B cell (primary cell): ENCODE data around the gene ATOSA. TPM values are rescaled to one million over a fixed set of nuclear protein-coding genes. Genes with fewer than 3 reads are reported as not detected.

ENCODE experiments used
- ATAC-seq: fragments of 200-7000 bp; cut with Tn5 transposase; one replicate; pipeline ENCODE4 v1.10.0; 2021; ENCODE audit warnings: low read depth, mild to moderate bottlenecking, moderate number of reproducible peaks, moderate library complexity
- CTCF ChIA-PET: fragments of 350-600 bp; sonication (Branson Sonifier 250); formaldehyde crosslinking; loops from one replicate; lab custom pipeline; 2021; ENCODE audit warnings: antibody characterized with exemption, inconsistent platforms; lab: Charles Lee
- POLR2A ChIA-PET: fragments of 350-600 bp; sonication (Branson Sonifier 250); formaldehyde crosslinking; loops from one replicate; lab custom pipeline; 2021; ENCODE audit warnings: antibody characterized with exemption; lab: Charles Lee
- DNase-seq: peaks from one replicate; pipeline ENCODE4 v3.0.0; 2013
- H2AFZ ChIP-seq: 2 replicates; pipeline ENCODE4 v1.6.1; 2012; ENCODE audit warnings: mild to moderate bottlenecking, low read depth, low read length; ENCODE audit not compliant: insufficient read depth, poor library complexity, severe bottlenecking
- H3K27ac ChIP-seq, 2 donors: 1 replicate in 1 of 2; 2 replicates in 1 of 2; pipeline ENCODE4 v1.5.1; 2012 to 2013; ENCODE audit warnings: low read length in 2 of 2, mild to moderate bottlenecking in 2 of 2, moderate library complexity in 1 of 2
- H3K27me3 ChIP-seq, 4 experiments: fragments of 200-600 bp in 1 of 4; sonication (generic) in 1 of 4; replicated peaks in 1 of 4; 1 replicate in 2 of 4; 2 replicates in 2 of 4; pipeline versions ENCODE4 v1.6.1 to v1.7.0; 2013 to 2016; ENCODE audit warnings: low read length in 3 of 4, mild to moderate bottlenecking in 2 of 4, mixed read lengths in 1 of 4, moderate library complexity in 1 of 4; ENCODE audit not compliant: insufficient read depth in 4 of 4, control insufficient read depth in 3 of 4; ENCODE audit errors: control extremely low read depth in 1 of 4
- H3K36me3 ChIP-seq, 2 experiments: replicated peaks in 1 of 2; 1 replicate in 1 of 2; 2 replicates in 1 of 2; pipeline versions ENCODE4 v1.6.1 to v1.7.1; 2013; ENCODE audit warnings: low read length in 1 of 2; ENCODE audit not compliant: insufficient read depth in 2 of 2, control insufficient read depth in 1 of 2; ENCODE audit errors: control extremely low read depth in 1 of 2, extremely low read depth in 1 of 2
- H3K4me1 ChIP-seq, 2 donors: fragments of 200-600 bp in 1 of 2; sonication (generic) in 1 of 2; 1 replicate in 1 of 2; 2 replicates in 1 of 2; pipeline versions ENCODE4 v1.5.1 to v1.6.1; 2013 to 2017; ENCODE audit warnings: low read length in 2 of 2; ENCODE audit not compliant: control insufficient read depth in 2 of 2, insufficient read depth in 2 of 2
- H3K4me2 ChIP-seq: replicated peaks from 2 replicates; pipeline ENCODE3; 2012; ENCODE audit warnings: mild to moderate bottlenecking, low read depth, low read length; ENCODE audit not compliant: poor library complexity, severe bottlenecking
- H3K4me3 ChIP-seq, 5 experiments: fragments of 200-600 bp in 1 of 5; sonication (generic) in 1 of 5; 1 replicate in 3 of 5; 2 replicates in 2 of 5; pipeline versions ENCODE4 v1.5.1 to v1.7.0; 2011 to 2016; ENCODE audit warnings: low read length in 4 of 5, mild to moderate bottlenecking in 4 of 5, low read depth in 2 of 5, control low read depth in 1 of 5, moderate library complexity in 1 of 5; ENCODE audit not compliant: insufficient read depth in 1 of 5; ENCODE audit errors: control extremely low read depth in 1 of 5, extremely low read depth in 1 of 5
- H3K79me2 ChIP-seq: fragments of 200-600 bp; sonication (generic); one replicate; pipeline ENCODE4 v1.6.0; 2016; ENCODE audit warnings: low read length; ENCODE audit not compliant: control insufficient read depth, insufficient read depth
- H3K9ac ChIP-seq: fragments of 200-600 bp; sonication (generic); 2 replicates; pipeline ENCODE4 v1.6.1; 2017; ENCODE audit warnings: mild to moderate bottlenecking, low read length, moderate library complexity
- H3K9me3 ChIP-seq, 3 donors: one replicate each; pipeline versions ENCODE4 v1.6.1 to v1.7.1; 2013; ENCODE audit warnings: low read length in 2 of 3; ENCODE audit not compliant: control insufficient read depth in 2 of 3, insufficient read depth in 1 of 3; ENCODE audit errors: control extremely low read depth in 1 of 3
- H4K20me1 ChIP-seq: 2 replicates; pipeline ENCODE4 v1.6.0; 2012; ENCODE audit warnings: mild to moderate bottlenecking, low read length; ENCODE audit not compliant: insufficient read depth, control insufficient read depth, poor library complexity, severe bottlenecking
- H3K27ac Mint-ChIP-seq: one replicate; pipeline ENCODE4 v1.8.0; 2021; ENCODE audit warnings: mixed read lengths
- H3K27me3 Mint-ChIP-seq: one replicate; pipeline ENCODE4 v1.8.0; 2021; ENCODE audit warnings: mixed read lengths
- H3K4me1 Mint-ChIP-seq: one replicate; pipeline ENCODE4 v1.8.0; 2021; ENCODE audit warnings: mixed read lengths
- H3K4me3 Mint-ChIP-seq: one replicate; pipeline ENCODE4 v1.8.0; 2021; ENCODE audit warnings: mixed read lengths
- H3K9me3 Mint-ChIP-seq: one replicate; pipeline ENCODE4 v1.8.0; 2022; ENCODE audit warnings: mixed read lengths; ENCODE audit not compliant: insufficient read depth
- CTCF ChIP-seq: fragments of 200-600 bp; IDR thresholded peaks from one replicate; pipeline ENCODE4 v1.8.0; 2022; ENCODE audit warnings: antibody characterized with exemption, mild to moderate bottlenecking
- EZH2 ChIP-seq: IDR thresholded peaks from 2 replicates; pipeline ENCODE4 v1.6.1; 2012; ENCODE audit warnings: borderline replicate concordance, low read depth, mild to moderate bottlenecking, moderate library complexity, low read length; ENCODE audit not compliant: insufficient read depth, poor library complexity, severe bottlenecking
- WGBS: methylation state at CpG from one replicate; pipeline ENCODE4 v1.1.5; 2013; ENCODE audit warnings: missing lambda C conversion rate; ENCODE audit not compliant: insufficient coverage; 5-methylcytosine and 5-hydroxymethylcytosine counted together
- intact Hi-C: fragments of 100-400 bp; cut with micrococcal nuclease; formaldehyde crosslinking; loops from one replicate; pipeline ENCODE4 v1.10.0; 2022
- polyA plus RNA-seq: library from polyadenylated mRNA; depleted of rRNA; stranded (reverse); fragments of >200 nt; gene quantifications from 2 replicates; pipeline ENCODE4 v1.2.3, GENCODE V29; 2012
- total RNA-seq, 2 donors: library from RNA; stranded (reverse); fragments of 120-200 nt in 1 of 2; gene quantifications; 1 replicate in 1 of 2; 2 replicates in 1 of 2; pipeline versions ENCODE4 v1.2.3 to v1.2.4, GENCODE V29; 2013 to 2022

ATOSA gene
- total and polyA plus RNA-seq, 2 donors (not counting 1 experiment from before 2014, with no cell fraction given) = 73.4 to 198 TPM

DNA sequence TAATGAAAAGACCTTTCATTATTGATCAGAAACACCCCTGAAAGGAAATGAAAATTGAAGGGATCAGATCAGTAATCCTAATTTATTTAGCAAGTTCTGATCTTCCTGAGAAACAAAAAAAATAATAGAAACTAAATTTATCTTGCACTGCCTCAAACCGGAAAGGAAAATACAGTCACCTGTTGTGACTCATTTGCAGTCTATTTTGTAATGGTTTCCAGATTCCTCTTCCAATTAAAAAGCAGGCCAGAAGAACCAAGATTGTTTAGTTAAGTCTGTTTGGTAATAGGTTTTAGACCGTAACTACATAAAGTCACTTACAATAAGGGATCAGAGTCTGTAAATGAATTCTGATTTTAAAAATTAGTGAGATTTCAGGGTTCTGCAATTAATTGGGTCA is 49.7 kb upstream of the ATOSA start:
- Mint-ChIP-seq H3K9me3 (no peaks in the 10 kb centered on the region), H3K27ac (no peak overlapping the region), H3K27me3 (no peaks in the 10 kb centered on the region), H3K4me3 (no peak overlapping the region), H3K4me1 (peaks cover 31% of the 10 kb centered on the region)
- no peaks in the 10 kb centered on the region for H3K36me3 ChIP-seq
- CTCF ChIA-PET = interaction anchor here (0.8 to 7.4 kb wide), 7 partner anchors 46 to 467 kb away, joined by 4 to 94 read pairs (median 6); partner anchors contain the start of gene ATOSA
- intact Hi-C loops = no loop called here
- no peaks in the 10 kb centered on the region for H3K9me3 ChIP-seq
- no peaks in the 10 kb centered on the region for H3K79me2 ChIP-seq
- H3K4me1 ChIP-seq = peaks cover 26 to 30% of the 10 kb centered on the region in 2 donors
- WGBS = no CpG with 5 or more reads among the region's 2 CpGs
- no peak overlapping the region for H3K4me3 ChIP-seq
- H3K27me3 ChIP-seq = no peaks in the 10 kb centered on the region
- no peak overlapping the region for H3K4me2 ChIP-seq
- H3K27ac ChIP-seq = no peak overlapping the region
- TF ChIP-seq CTCF (no peak), EZH2 (no peak)
- POLR2A ChIA-PET = interaction anchor here (1.0 to 2.3 kb wide), 3 partner anchors 45 to 52 kb away, joined by 3 to 37 read pairs (median 5); partner anchors contain the start of gene ATOSA
- H4K20me1 ChIP-seq = no peaks in the 10 kb centered on the region
- ATAC-seq (no peak), DNase-seq (no peak)
- H2AFZ ChIP-seq = no peak overlapping the region
- no peak overlapping the region for H3K9ac ChIP-seq

DNA sequence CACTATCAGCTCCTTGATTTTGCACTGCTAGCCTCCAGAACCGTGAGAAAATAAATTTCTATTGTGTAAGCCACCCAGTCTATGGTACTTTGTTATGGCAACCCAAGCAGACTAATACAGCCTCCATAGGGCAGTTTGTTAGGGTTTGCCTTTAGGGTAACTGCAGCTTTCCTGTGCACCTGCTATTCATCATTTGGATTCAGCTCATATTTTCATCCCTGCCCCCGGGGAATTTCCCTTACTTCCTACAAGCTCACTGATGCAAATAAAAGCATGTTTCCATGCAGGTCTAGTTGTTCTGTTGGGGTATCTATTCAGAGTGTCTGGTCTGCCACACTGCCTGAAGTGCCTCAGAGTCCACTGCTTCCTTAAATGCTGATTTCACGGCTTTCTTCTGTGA is 48.6 kb upstream of the ATOSA start:
- H3K27ac Mint-ChIP-seq = no peak overlapping the region
- POLR2A ChIA-PET = interaction anchor here (0.7 kb wide), 1 partner anchor 49 kb away, joined by 3 read pairs; no protein-coding TSS in a partner anchor
- no peak overlapping the region for H3K4me3 Mint-ChIP-seq

More for the DNA sequence above, 48.6 kb upstream of the ATOSA start:
- Histone ChIP-seq H4K20me1 (no peaks in the 10 kb centered on the region), H3K27me3 (no peaks in the 10 kb centered on the region), H3K9ac (no peak overlapping the region), H3K79me2 (no peaks in the 10 kb centered on the region), H3K27ac (no peak overlapping the region), H3K4me3 (no peak overlapping the region), H2AFZ (peak overlapping the region; percentile 1), H3K9me3 (no peaks in the 10 kb centered on the region), H3K4me2 (no peak overlapping the region), H3K36me3 (no peaks in the 10 kb centered on the region), H3K4me1 (peaks cover 16 to 21% of the 10 kb centered on the region in 2 donors)
- H3K9me3 Mint-ChIP-seq = no peaks in the 10 kb centered on the region
- WGBS = no CpG with 5 or more reads among the region's 3 CpGs
- CTCF ChIA-PET = interaction anchor here (1.3 to 1.7 kb wide), 3 partner anchors 17 to 49 kb away, joined by 3 to 5 read pairs (median 5); partner anchors contain the start of gene ATOSA
- ATAC-seq (no peak), DNase-seq (no peak)
- H3K27me3 Mint-ChIP-seq = no peaks in the 10 kb centered on the region
- intact Hi-C loops = no loop called here
- peaks cover 25% of the 10 kb centered on the region for H3K4me1 Mint-ChIP-seq
- TF ChIP-seq CTCF (no peak), EZH2 (no peak)
